ENCODE data around the gene PPP1R12C. TPM values are rescaled to one million over a fixed set of nuclear protein-coding genes. Genes with fewer than 3 reads are reported as not detected.

The PPP1R12C gene
- total RNA-seq, 5 donors from 2014 or later (not counting 1 experiment from before 2014, with no cell fraction given) = 129 to 197 (median 173) TPM

DNA sequence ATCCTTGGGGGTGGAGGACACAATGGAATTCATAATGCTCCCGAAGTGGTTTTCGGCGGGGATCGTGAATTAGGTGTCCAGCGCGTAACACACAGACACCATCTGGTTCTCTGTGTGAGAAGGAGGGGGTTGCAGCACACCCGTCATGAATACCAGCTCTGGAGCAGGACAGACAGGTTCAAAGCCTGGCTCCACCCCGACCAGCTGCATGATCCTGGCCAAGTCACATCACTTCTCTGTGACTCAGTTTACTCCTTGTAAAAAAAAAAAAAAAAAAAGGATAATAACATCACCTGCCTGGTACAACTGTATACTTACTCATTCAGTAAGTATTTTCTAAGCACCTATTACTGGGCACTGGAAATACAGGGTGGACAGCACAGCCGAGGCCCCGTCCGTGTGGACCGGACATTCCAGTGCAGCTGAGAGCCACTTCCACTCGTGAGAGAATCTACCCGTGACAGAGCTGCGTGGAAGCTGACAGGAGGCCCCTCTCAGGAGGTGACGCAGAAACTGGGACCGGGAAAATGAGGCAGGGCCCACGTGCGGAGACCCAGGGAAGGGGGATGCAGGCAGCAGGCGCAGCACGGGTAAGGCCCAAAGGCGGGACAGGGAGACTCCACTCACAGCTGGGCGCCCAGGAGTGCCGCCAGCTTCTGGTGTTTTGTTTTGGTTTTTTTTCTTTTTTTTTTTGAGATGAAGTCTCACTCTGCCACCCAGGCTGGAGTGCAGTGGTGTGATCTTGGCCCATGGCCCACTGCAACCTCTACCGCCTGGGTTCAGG is 66.5 kb downstream of the PPP1R12C start:
- WGBS (ENCODE audit: insufficient coverage) = 98% methylated on average over 11 of the region's 25 CpGs
- Histone ChIP-seq H3K36me3 (ENCODE audit: control insufficient read depth in 2 of 2, extremely low read depth in 1 of 2, insufficient read depth in 1 of 2, low read length in 1 of 2) (peaks cover 0 to 67% of the 10 kb centered on the region in 2 donors), H3K4me3 (ENCODE audit: control insufficient read depth in 1 of 2, extremely low read depth in 1 of 2, low read length in 1 of 2) (no peak overlapping the region), H3K9me3 (no peaks in the 10 kb centered on the region), H3K27me3 (replicated peaks in 1 of 2; ENCODE audit: control insufficient read depth in 2 of 2, extremely low read depth in 1 of 2, insufficient read depth in 2 of 2, low read length in 1 of 2) (no peaks in the 10 kb centered on the region), H3K27ac (ENCODE audit: low read length) (no peak overlapping the region), H3K4me1 (ENCODE audit: control insufficient read depth in 1 of 2, extremely low read depth in 1 of 2, insufficient read depth in 2 of 2, low read length in 2 of 2) (no peaks in the 10 kb centered on the region)
- no peak for ATAC-seq (replicated peaks in 1 of 4)
- H3K27ac Mint-ChIP-seq = no peak overlapping the region
- ChIA-PET CTCF (no interaction called here), POLR2A (interaction anchor here in 1 of 2 donors (0.7 kb wide), 1 partner anchor 12 kb away, joined by 3 read pairs; no protein-coding TSS in a partner anchor)
- H3K27me3 Mint-ChIP-seq = no peaks in the 10 kb centered on the region
- no peak overlapping the region for H3K4me3 Mint-ChIP-seq
- peaks cover 34% of the 10 kb centered on the region for H3K36me3 Mint-ChIP-seq
- DNase-seq = no peak
- no peaks in the 10 kb centered on the region for H3K4me1 Mint-ChIP-seq
- H3K9me3 Mint-ChIP-seq = no peaks in the 10 kb centered on the region

DNA sequence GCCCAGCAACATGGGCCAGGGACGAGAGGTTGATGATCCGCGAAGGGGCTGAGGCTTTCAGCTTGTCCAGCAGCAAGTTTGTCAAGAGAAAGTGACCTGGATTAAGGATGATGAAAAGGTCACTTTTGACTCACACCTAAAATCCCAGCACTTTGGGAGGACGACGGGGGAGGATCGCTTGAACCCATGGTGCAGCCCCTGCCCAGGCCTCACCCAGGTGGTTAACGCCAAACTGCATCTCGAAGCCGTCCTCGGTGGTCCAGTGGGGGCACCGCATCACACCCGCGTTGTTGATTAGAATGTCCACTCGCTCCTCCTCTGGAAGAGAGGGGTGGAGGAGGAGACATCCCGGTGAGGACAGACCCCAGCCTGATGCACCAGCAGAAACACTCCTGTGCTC is 69.0 kb downstream of the PPP1R12C start:
- Mint-ChIP-seq H3K9me3 (no peaks in the 10 kb centered on the region), H3K27ac (no peak overlapping the region), H3K36me3 (peaks cover 30% of the 10 kb centered on the region), H3K4me1 (no peaks in the 10 kb centered on the region), H3K27me3 (no peaks in the 10 kb centered on the region), H3K4me3 (no peak overlapping the region)
- CTCF ChIA-PET = no interaction called here
- Histone ChIP-seq H3K27ac (ENCODE audit: low read length) (no peak overlapping the region), H3K4me1 (ENCODE audit: control insufficient read depth in 1 of 2, extremely low read depth in 1 of 2, insufficient read depth in 2 of 2, low read length in 2 of 2) (no peaks in the 10 kb centered on the region), H3K36me3 (ENCODE audit: control insufficient read depth in 2 of 2, extremely low read depth in 1 of 2, insufficient read depth in 1 of 2, low read length in 1 of 2) (peaks cover 10 to 65% of the 10 kb centered on the region in 2 donors), H3K27me3 (replicated peaks in 1 of 2; ENCODE audit: control insufficient read depth in 2 of 2, extremely low read depth in 1 of 2, insufficient read depth in 2 of 2, low read length in 1 of 2) (no peaks in the 10 kb centered on the region), H3K9me3 (no peaks in the 10 kb centered on the region), H3K4me3 (ENCODE audit: control insufficient read depth in 1 of 2, extremely low read depth in 1 of 2, low read length in 1 of 2) (no peak overlapping the region)
- POLR2A ChIA-PET = no interaction called here
- DNase-seq = no peak
- no peak for ATAC-seq (replicated peaks in 1 of 4)
- 95% methylated on average over 10 of the region's 15 CpGs for WGBS (ENCODE audit: insufficient coverage)

DNA sequence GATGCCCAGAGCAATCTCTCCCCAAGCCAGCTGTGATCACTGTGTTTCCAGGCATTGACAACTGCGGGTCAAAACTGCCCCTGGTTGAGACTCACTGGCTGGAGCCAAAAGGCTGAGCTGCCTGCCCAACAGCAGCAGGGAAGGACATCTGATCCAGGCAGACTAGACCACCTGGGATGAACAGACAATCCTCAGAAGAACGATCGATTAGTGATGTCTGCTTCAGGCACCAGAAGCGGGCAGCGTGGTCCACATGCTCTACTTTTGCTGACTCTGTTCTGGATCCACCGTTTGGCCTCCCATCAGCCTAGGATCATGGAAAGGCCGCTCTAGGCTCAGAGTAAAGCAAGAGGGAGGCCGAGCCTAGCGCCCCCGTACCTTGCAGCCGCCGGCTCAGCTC is 69.5 kb downstream of the PPP1R12C start:
- ATAC-seq (replicated peaks in 1 of 4) (no peak), DNase-seq (no peak)
- no peak overlapping the region for H3K4me3 ChIP-seq (ENCODE audit: control insufficient read depth in 1 of 2, extremely low read depth in 1 of 2, low read length in 1 of 2)
- no peaks in the 10 kb centered on the region for H3K27me3 ChIP-seq (replicated peaks in 1 of 2; ENCODE audit: control insufficient read depth in 2 of 2, extremely low read depth in 1 of 2, insufficient read depth in 2 of 2, low read length in 1 of 2)
- ChIA-PET POLR2A (no interaction called here), CTCF (no interaction called here)
- WGBS (ENCODE audit: insufficient coverage) = 96% methylated on average over 12 of the region's 12 CpGs
- Mint-ChIP-seq H3K9me3 (no peaks in the 10 kb centered on the region), H3K36me3 (peaks cover 26% of the 10 kb centered on the region), H3K4me1 (peaks cover 0 to 2% (median under 1%) of the 10 kb centered on the region in 3 donors), H3K27me3 (no peaks in the 10 kb centered on the region), H3K27ac (no peak overlapping the region), H3K4me3 (no peak overlapping the region)
- H3K4me1 ChIP-seq (ENCODE audit: control insufficient read depth in 1 of 2, extremely low read depth in 1 of 2, insufficient read depth in 2 of 2, low read length in 2 of 2) = peaks cover 0 to 1% of the 10 kb centered on the region in 2 experiments
- no peaks in the 10 kb centered on the region for H3K9me3 ChIP-seq
- peaks cover 10 to 64% of the 10 kb centered on the region in 2 donors for H3K36me3 ChIP-seq (ENCODE audit: control insufficient read depth in 2 of 2, extremely low read depth in 1 of 2, insufficient read depth in 1 of 2, low read length in 1 of 2)
- H3K27ac ChIP-seq (ENCODE audit: low read length) = no peak overlapping the region

DNA sequence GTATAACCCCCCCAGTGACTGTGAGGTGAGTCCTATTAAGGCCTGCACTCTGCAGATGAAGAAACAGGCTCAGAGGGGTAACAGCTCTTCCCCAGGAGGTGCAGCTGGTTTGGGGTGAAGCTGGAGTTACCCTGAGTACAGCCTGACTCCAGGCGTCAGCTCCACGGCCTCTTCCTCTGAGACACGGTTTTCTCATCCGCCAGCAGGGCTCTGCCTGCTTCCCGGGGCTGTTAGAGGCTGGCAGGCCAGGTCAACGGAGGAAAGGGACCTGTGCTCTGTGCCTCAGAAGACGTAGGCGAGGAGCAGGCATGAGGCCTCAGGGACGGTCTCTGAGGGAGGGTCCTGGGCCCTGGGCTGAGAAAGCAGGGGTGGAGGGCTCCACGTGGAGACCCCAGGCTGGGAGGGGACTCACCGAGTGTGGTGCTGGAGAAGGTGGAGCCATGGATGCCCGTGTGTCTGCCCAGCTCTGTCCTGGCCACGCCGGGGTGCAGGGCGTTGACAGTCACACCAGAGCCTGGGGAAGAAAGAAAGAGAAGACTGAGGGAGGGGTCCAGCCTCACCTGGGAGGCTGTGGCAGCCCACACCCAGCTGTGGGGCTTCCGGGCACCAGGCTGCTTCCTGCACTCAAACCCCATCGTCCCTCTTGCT is 70.3 kb downstream of the PPP1R12C start:
- Mint-ChIP-seq H3K4me1 (peaks cover 8 to 10% (median 9%) of the 10 kb centered on the region in 3 donors), H3K4me3 (no peak overlapping the region), H3K27me3 (no peaks in the 10 kb centered on the region), H3K36me3 (peaks cover 24% of the 10 kb centered on the region), H3K27ac (no peak overlapping the region), H3K9me3 (no peaks in the 10 kb centered on the region)
- POLR2A ChIA-PET = no interaction called here
- peaks cover 10 to 68% of the 10 kb centered on the region in 2 donors for H3K36me3 ChIP-seq (ENCODE audit: control insufficient read depth in 2 of 2, extremely low read depth in 1 of 2, insufficient read depth in 1 of 2, low read length in 1 of 2)
- DNase-seq (no peak), ATAC-seq (replicated peaks in 1 of 4) (no peak)
- no peak overlapping the region for H3K4me3 ChIP-seq (ENCODE audit: control insufficient read depth in 1 of 2, extremely low read depth in 1 of 2, low read length in 1 of 2)
- peaks cover 4 to 10% of the 10 kb centered on the region in 2 experiments for H3K4me1 ChIP-seq (ENCODE audit: control insufficient read depth in 1 of 2, extremely low read depth in 1 of 2, insufficient read depth in 2 of 2, low read length in 2 of 2)
- CTCF ChIA-PET = no interaction called here
- H3K27ac ChIP-seq (ENCODE audit: low read length) = no peak overlapping the region
- 94% methylated on average over 16 of the region's 17 CpGs for whole genome bisulfite sequencing (ENCODE audit: insufficient coverage)
- no peaks in the 10 kb centered on the region for H3K27me3 ChIP-seq (replicated peaks in 1 of 2; ENCODE audit: control insufficient read depth in 2 of 2, extremely low read depth in 1 of 2, insufficient read depth in 2 of 2, low read length in 1 of 2)
- no peaks in the 10 kb centered on the region for H3K9me3 ChIP-seq

DNA sequence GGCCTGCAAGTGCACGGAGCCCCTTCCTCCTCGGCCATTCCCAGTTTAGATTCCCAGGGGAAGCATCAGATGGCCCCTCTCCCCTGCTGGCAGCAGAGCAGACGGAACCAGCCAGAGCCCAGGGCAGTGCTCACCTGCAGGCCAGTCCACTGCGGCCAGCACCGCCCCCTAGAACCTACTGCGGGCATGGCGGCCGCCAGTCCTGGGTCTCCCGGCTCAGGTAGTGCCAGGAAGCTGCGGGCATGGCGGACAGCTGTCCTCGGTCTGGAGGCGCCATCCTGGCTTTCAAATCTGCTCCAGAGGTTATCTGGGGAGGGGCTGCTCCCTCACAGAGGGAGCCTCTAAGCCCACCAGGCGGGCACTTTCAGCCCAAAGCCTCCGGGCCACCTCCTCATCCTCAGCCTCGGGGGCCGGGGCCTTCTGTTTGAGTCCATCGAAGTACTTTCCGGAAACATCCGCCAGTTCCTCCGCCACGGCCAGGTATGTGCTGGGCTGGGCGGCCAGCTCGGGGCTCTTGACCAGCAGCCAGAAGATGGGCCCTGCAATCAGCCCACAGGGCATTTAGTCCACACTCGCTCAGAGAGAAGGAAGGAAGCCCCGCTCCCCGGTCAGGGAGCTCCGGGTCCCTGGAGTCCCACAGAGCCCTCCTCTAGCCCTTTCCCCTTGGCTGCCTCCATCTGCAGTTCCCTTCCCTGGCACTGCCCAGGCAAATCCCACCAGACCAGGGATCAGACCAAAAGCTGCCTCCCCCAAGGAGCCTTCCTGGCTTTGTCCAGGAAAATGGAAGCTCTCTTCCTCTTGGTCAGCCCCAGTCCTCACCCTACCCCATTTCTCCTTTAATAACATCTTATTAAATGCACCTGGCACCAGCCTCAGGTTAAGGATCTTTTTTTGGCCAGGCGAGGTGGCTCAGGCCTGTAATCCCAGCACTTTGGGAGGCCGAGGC is 72.4 kb downstream of the PPP1R12C start:
- Mint-ChIP-seq H3K27me3 (no peaks in the 10 kb centered on the region), H3K4me3 (no peak overlapping the region), H3K36me3 (peaks cover 20% of the 10 kb centered on the region), H3K27ac (no peak overlapping the region), H3K4me1 (peaks cover 20 to 23% (median 21%) of the 10 kb centered on the region in 3 donors), H3K9me3 (no peaks in the 10 kb centered on the region)
- Histone ChIP-seq H3K4me1 (ENCODE audit: control insufficient read depth in 1 of 2, extremely low read depth in 1 of 2, insufficient read depth in 2 of 2, low read length in 2 of 2) (peaks cover 11 to 21% of the 10 kb centered on the region in 2 experiments), H3K36me3 (ENCODE audit: control insufficient read depth in 2 of 2, extremely low read depth in 1 of 2, insufficient read depth in 1 of 2, low read length in 1 of 2) (peaks cover 10 to 56% of the 10 kb centered on the region in 2 donors), H3K9me3 (no peaks in the 10 kb centered on the region), H3K27ac (ENCODE audit: low read length) (no peak overlapping the region), H3K4me3 (ENCODE audit: control insufficient read depth in 1 of 2, extremely low read depth in 1 of 2, low read length in 1 of 2) (no peak overlapping the region), H3K27me3 (replicated peaks in 1 of 2; ENCODE audit: control insufficient read depth in 2 of 2, extremely low read depth in 1 of 2, insufficient read depth in 2 of 2, low read length in 1 of 2) (no peaks in the 10 kb centered on the region)
- ATAC-seq (replicated peaks in 1 of 4) (no peak), DNase-seq (no peak)
- WGBS (ENCODE audit: insufficient coverage) = 95% methylated on average over 19 of the region's 30 CpGs
- POLR2A ChIA-PET = interaction anchor here in 1 of 2 donors (0.6 kb wide), 1 partner anchor 17 kb away, joined by 8 read pairs; no protein-coding TSS in a partner anchor
- CTCF ChIA-PET = no interaction called here

DNA sequence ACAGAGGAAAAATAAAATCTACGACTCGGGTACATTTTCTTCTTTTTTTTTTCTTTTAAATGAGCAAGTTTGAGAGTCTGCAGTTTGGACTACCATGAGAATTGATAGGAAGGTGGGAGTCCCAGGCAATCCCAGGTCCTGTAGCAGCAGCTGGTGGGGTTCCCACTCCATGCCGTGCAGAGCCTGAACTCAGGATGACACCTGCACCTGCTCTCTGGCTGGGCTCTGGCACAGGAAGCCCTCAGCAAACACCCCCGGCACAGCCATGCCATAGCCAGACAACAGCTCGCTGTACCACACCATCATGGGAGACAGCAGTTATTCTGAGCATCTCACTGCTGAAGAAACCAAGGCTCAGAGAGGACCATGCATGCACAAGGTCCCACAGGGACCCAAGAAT is 73.2 kb downstream of the PPP1R12C start:
- no peaks in the 10 kb centered on the region for H3K27me3 Mint-ChIP-seq
- 94% methylated on average over 3 of the region's 5 CpGs for WGBS (ENCODE audit: insufficient coverage)
- Histone ChIP-seq H3K4me1 (ENCODE audit: control insufficient read depth in 1 of 2, extremely low read depth in 1 of 2, insufficient read depth in 2 of 2, low read length in 2 of 2) (peaks cover 11 to 21% of the 10 kb centered on the region in 2 experiments), H3K36me3 (ENCODE audit: control insufficient read depth in 2 of 2, extremely low read depth in 1 of 2, insufficient read depth in 1 of 2, low read length in 1 of 2) (peaks cover 10 to 54% of the 10 kb centered on the region in 2 donors), H3K27me3 (replicated peaks in 1 of 2; ENCODE audit: control insufficient read depth in 2 of 2, extremely low read depth in 1 of 2, insufficient read depth in 2 of 2, low read length in 1 of 2) (no peaks in the 10 kb centered on the region), H3K9me3 (no peaks in the 10 kb centered on the region), H3K27ac (ENCODE audit: low read length) (no peak overlapping the region), H3K4me3 (ENCODE audit: control insufficient read depth in 1 of 2, extremely low read depth in 1 of 2, low read length in 1 of 2) (no peak overlapping the region)
- H3K4me3 Mint-ChIP-seq = no peak overlapping the region
- ATAC-seq (replicated peaks in 1 of 4) (no peak), DNase-seq (no peak)
- H3K36me3 Mint-ChIP-seq = peaks cover 22% of the 10 kb centered on the region
- no peaks in the 10 kb centered on the region for H3K9me3 Mint-ChIP-seq
- POLR2A ChIA-PET = no interaction called here
- CTCF ChIA-PET = no interaction called here
- H3K4me1 Mint-ChIP-seq = peaks cover 21 to 23% (median 22%) of the 10 kb centered on the region in 3 donors
- H3K27ac Mint-ChIP-seq = no peak overlapping the region

Measured in T-cell (primary cell).